Transverse colon (tissue), 4 donors: ENCODE results near the gene STMND1. TPM values are rescaled to one million over a fixed set of nuclear protein-coding genes. Genes with fewer than 3 reads are reported as not detected.

ENCODE experiments used
- DNase-seq: peaks from one replicate; pipeline ENCODE4 v3.0.0-alpha.2; 2019
- H3K27ac ChIP-seq, 4 donors: fragments of 200-600 bp; sonication (generic); 2 replicates each; pipeline ENCODE4 v1.5.1; 2016 to 2018; ENCODE audit warnings: inconsistent platforms in 4 of 4
- H3K27me3 ChIP-seq: fragments of 200-600 bp; sonication (generic); 2 replicates; pipeline ENCODE4 v1.5.1; 2017; ENCODE audit warnings: inconsistent platforms
- H3K36me3 ChIP-seq, 4 donors: fragments of 200-600 bp; sonication (generic); 2 replicates each; pipeline ENCODE4 v1.5.1; 2017 to 2019; ENCODE audit warnings: inconsistent platforms in 4 of 4
- H3K4me1 ChIP-seq, 4 donors: fragments of 200-600 bp; sonication (generic); 2 replicates each; pipeline ENCODE4 v1.5.1; 2017 to 2020; ENCODE audit warnings: inconsistent platforms in 4 of 4
- H3K4me3 ChIP-seq, 4 donors: fragments of 200-600 bp; sonication (generic); 1 replicate in 1 of 4; 2 replicates in 3 of 4; pipeline versions ENCODE4 v1.5.1 to v1.6.1; 2017 to 2019; ENCODE audit warnings: inconsistent platforms in 4 of 4
- H3K9me3 ChIP-seq, 2 donors: fragments of 200-600 bp; sonication (generic); 2 replicates each; pipeline ENCODE4 v1.5.1; 2017 to 2019; ENCODE audit warnings: inconsistent platforms in 2 of 2
- EP300 ChIP-seq: sonication (generic); formaldehyde crosslinking; IDR thresholded peaks from one replicate; pipeline ENCODE4 v1.6.1; 2017; ENCODE audit warnings: antibody characterized with exemption, low read depth
- POLR2A ChIP-seq: fragments of 450-650 bp; IDR thresholded peaks from one replicate; pipeline ENCODE4 v1.6.1; 2016; ENCODE audit warnings: antibody characterized with exemption, mild to moderate bottlenecking, moderate library complexity
- POLR2AphosphoS5 ChIP-seq, 3 donors: sonication (generic); formaldehyde crosslinking; IDR thresholded peaks; one replicate each; pipeline ENCODE4 v1.6.1; 2016; ENCODE audit warnings: antibody characterized with exemption in 3 of 3
- WGBS, 2 donors: methylation state at CpG; one replicate each; pipeline ENCODE4 v1.1.5; 2018; ENCODE audit warnings: low coverage in 1 of 2; 5-methylcytosine and 5-hydroxymethylcytosine counted together
- in situ Hi-C, 4 donors: fragments of 200-750 bp; cut with MboI; loops; one replicate each; pipeline versions ENCODE4 v1.15.0 to v1.15.1; 2017; ENCODE audit warnings: low sequenced_read_pairs in 3 of 4, low pct_ligation_motif_present in 1 of 4, low pct_unique_long_range_greater_than_20kb in 1 of 4
- intact Hi-C: fragments of 100-400 bp; cut with DNase I; formaldehyde crosslinking; loops from one replicate; pipeline ENCODE4 v1.15.1; 2023; ENCODE audit warnings: low total_unique reads
- total RNA-seq, 4 donors: library from RNA; depleted of rRNA; stranded (reverse); fragments of >200 nt; gene quantifications; one replicate each; pipeline ENCODE4 v1.1.0, GENCODE V29; 2016
- TF ChIP-seq, protein P1 (sequence below), 5 experiments: fragments of 200-600 bp in 3 of 5; fragments of 450-650 bp in 2 of 5; sonication (generic) in 3 of 5; IDR thresholded peaks; 1 replicate in 2 of 5; 2 replicates in 3 of 5; pipeline ENCODE4 v1.5.1; 2016 to 2017; ENCODE audit warnings: antibody characterized with exemption in 5 of 5, inconsistent platforms in 3 of 5, mild to moderate bottlenecking in 2 of 5, moderate library complexity in 1 of 5

The STMND1 gene
- total RNA-seq, 4 donors from 2014 or later, result 1.1 to 9.3 (median 1.1) TPM; not detected in 1

DNA sequence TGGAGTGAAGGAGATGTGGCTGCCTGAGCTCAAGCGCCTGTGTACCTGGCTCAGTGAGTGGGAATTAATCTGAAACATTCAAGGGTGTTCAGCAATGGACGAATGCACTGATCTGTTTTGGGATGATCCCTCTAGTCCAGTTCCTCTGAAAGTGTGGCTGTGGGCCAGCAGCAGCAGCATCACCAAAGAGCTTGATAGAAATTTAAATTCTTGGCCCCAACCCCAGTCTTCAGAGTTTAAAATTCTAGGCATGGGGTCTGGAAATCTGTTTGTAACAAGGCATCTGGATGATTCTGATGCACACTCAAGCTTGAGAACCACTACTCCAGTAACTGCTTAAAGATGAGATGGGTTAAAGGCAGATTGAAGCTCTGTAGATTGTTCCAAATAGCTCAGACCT lies 59.2 kb downstream of the STMND1 start:
- peaks cover 0 to 12% (median 4%) of the 10 kb centered on the region in 4 donors for H3K4me1 ChIP-seq
- no peak overlapping the region for H3K27ac ChIP-seq
- intact Hi-C loops, result no loop called here
- TF ChIP-seq POLR2A (no peak), EP300 (no peak)
- TF ChIP-seq, protein P1, sequence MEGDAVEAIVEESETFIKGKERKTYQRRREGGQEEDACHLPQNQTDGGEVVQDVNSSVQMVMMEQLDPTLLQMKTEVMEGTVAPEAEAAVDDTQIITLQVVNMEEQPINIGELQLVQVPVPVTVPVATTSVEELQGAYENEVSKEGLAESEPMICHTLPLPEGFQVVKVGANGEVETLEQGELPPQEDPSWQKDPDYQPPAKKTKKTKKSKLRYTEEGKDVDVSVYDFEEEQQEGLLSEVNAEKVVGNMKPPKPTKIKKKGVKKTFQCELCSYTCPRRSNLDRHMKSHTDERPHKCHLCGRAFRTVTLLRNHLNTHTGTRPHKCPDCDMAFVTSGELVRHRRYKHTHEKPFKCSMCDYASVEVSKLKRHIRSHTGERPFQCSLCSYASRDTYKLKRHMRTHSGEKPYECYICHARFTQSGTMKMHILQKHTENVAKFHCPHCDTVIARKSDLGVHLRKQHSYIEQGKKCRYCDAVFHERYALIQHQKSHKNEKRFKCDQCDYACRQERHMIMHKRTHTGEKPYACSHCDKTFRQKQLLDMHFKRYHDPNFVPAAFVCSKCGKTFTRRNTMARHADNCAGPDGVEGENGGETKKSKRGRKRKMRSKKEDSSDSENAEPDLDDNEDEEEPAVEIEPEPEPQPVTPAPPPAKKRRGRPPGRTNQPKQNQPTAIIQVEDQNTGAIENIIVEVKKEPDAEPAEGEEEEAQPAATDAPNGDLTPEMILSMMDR (IDR thresholded peaks at IDR 0.05), result no peak
- H3K36me3 ChIP-seq, result no peaks in the 10 kb centered on the region
- DNase-seq, result no peak
- WGBS, 2 donors, result 70 to 80% methylated on average over 2 of the region's 2 CpGs
- in situ Hi-C loops, result loop anchor here in 2 of 4 donors (10.0 to 25.0 kb wide), 3 partner anchors 434 to 976 kb away; no protein-coding TSS in a partner anchor
- H3K27me3 ChIP-seq, result no peaks in the 10 kb centered on the region
- no peak overlapping the region for H3K4me3 ChIP-seq
- H3K9me3 ChIP-seq, result no peaks in the 10 kb centered on the region

DNA sequence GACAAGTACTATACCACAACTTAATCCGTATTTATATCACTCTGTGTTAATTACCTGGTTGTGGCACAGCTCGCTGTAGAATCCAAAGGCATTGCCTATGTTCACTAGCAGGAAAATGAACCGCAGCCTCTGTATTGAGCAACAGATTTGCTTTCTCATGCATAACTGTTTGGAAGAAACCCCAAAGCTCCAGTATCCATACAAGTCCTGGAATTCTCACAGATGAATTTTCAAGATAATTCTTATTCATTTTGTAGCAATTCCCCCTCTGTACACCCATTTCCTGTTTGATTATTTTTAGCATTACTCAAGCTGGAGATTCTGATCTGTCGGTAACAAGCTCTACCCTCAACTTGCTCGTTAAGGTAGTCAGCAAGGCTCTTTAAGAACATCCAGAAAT lies 63.5 kb downstream of the STMND1 start:
- no peaks in the 10 kb centered on the region for H3K36me3 ChIP-seq
- in situ Hi-C loops (loop anchor here in 2 of 4 donors (10.0 to 25.0 kb wide), 3 partner anchors 429 to 972 kb away; no protein-coding TSS in a partner anchor), intact Hi-C loops (no loop called here)
- no peaks in the 10 kb centered on the region for H3K9me3 ChIP-seq
- no peak overlapping the region for H3K4me3 ChIP-seq
- H3K27me3 ChIP-seq, result no peaks in the 10 kb centered on the region
- H3K4me1 ChIP-seq, result no peaks in the 10 kb centered on the region
- no peak for TF ChIP-seq POLR2A
- TF ChIP-seq, protein P1 (IDR thresholded peaks at IDR 0.05), result no peak
- TF ChIP-seq POLR2AphosphoS5 (IDR thresholded peaks at IDR 0.05), result no peak
- TF ChIP-seq EP300, result no peak
- no peak for DNase-seq
- H3K27ac ChIP-seq, result no peak overlapping the region
- 77 to 89% methylated on average over 5 of the region's 5 CpGs for WGBS, 2 donors

DNA sequence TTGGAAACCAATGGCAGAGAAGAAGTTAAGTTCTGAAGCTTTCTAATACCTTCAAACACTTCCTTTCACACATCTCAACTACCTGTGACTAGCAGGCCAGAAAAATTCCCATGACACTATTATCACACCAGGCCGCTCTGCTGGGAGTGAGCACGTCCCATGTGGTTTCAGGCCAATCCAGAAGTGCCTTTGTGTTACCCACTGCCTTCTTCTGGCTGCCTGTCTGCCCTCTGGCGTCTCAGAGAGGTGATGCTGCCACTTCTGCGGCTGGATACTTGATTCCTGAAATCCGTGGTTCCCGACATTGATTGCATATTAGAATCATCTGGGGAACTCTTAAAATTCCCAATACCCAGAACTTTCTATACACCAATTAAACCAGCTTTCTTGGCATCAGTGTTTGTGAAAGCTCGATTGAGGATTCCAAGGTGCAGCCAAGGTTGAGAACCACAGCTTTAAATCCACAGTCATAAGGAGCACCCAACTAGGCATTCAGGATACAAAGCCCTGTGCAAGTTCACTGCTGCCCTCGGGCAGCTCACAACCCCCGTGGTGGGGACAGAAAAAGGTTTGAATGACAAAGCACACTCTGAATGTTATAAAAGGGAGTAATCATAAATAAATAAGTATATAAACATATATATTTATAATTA lies 65.6 kb downstream of the STMND1 start:
- in situ Hi-C loops, result loop anchor here in 2 of 4 donors (10.0 to 25.0 kb wide), 3 partner anchors 427 to 970 kb away; no protein-coding TSS in a partner anchor
- no peak for TF ChIP-seq EP300
- TF ChIP-seq POLR2AphosphoS5 (IDR thresholded peaks at IDR 0.05), result no peak
- TF ChIP-seq, protein P1 (IDR thresholded peaks at IDR 0.05), result peak; percentile 16 to 41 (median 37)
- TF ChIP-seq POLR2A, result no peak
- peak; percentile 41 for DNase-seq

DNA sequence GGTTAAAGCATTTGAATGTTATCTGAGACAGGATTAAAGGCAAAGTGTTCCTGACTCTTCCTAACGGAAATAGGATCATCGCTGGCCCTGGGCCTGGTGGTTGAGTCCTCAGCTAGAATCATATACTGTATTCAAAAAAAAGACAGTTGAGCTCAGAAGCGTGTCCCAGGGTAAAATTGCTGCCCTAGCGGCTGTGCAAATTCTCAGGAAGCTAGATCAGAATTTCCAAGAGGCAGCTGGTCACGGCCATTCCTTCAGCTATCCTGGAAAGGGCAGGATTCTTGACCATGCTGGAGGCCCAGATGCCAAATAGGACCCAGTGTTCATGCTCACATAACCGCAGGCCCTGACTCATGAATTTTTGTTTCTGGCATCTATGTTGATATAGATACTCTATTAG lies 67.4 kb downstream of the STMND1 start:
- WGBS, 2 donors, result 66 to 100% methylated on average over 1 to 6 of the region's 6 CpGs
- Histone ChIP-seq H3K36me3 (no peaks in the 10 kb centered on the region), H3K27ac (no peak overlapping the region), H3K9me3 (no peaks in the 10 kb centered on the region), H3K4me3 (no peak overlapping the region), H3K4me1 (no peaks in the 10 kb centered on the region), H3K27me3 (no peaks in the 10 kb centered on the region)
- no peak for TF ChIP-seq POLR2A
- TF ChIP-seq, protein P1 (IDR thresholded peaks at IDR 0.05), result no peak
- TF ChIP-seq POLR2AphosphoS5 (IDR thresholded peaks at IDR 0.05), result no peak
- no peak for TF ChIP-seq EP300
- intact Hi-C loops, result no loop called here
- in situ Hi-C loops, result loop anchor here in 2 of 4 donors (10.0 to 25.0 kb wide), 3 partner anchors 426 to 968 kb away; no protein-coding TSS in a partner anchor
- DNase-seq, result no peak

More for the DNA sequence above, 65.6 kb downstream of the STMND1 start:
- Histone ChIP-seq H3K27me3 (no peaks in the 10 kb centered on the region), H3K36me3 (no peaks in the 10 kb centered on the region), H3K9me3 (no peaks in the 10 kb centered on the region), H3K4me1 (no peaks in the 10 kb centered on the region), H3K27ac (no peak overlapping the region), H3K4me3 (no peak overlapping the region)
- intact Hi-C loops, result no loop called here
- WGBS, 2 donors, result 47 to 48% methylated on average over 3 to 9 of the region's 9 CpGs
